Activated T-cell treated with anti-CD3 and anti-CD28 coated beads, Interleukin-2, amount 50 U/mL, for 72 hours (primary cell): Measurements from ENCODE around the gene OR2T6. TPM values are rescaled to one million over a fixed set of nuclear protein-coding genes. Genes with fewer than 3 reads are reported as not detected.
"Not testable (repeated sequence)": the region's sequence is repeated elsewhere in the genome, so short reads cannot be mapped to it uniquely, and the experiment has no call there.

Source experiments
- ATAC-seq, 2 donors: fragments of 150-1000 bp; cut with Tn5 transposase; replicated peaks in 1 of 2; 2 replicates each; pipeline ENCODE4 v1.10.0; 2021; ENCODE audit warnings: moderate library complexity in 2 of 2, mild to moderate bottlenecking in 1 of 2
- DNase-seq, 2 donors: peaks; one replicate each; pipeline ENCODE4 v3.0.0; 2021 to 2022; ENCODE audit warnings: mixed read lengths in 1 of 2
- H3K27ac Mint-ChIP-seq: one replicate; pipeline ENCODE4 v1.8.0; 2022; ENCODE audit warnings: mild to moderate bottlenecking, moderate library complexity, mixed read lengths
- H3K27me3 Mint-ChIP-seq: one replicate; pipeline ENCODE4 v1.8.0; 2022; ENCODE audit warnings: low read depth, mixed read lengths
- H3K36me3 Mint-ChIP-seq, 2 donors: one replicate each; pipeline ENCODE4 v1.8.0; 2022; ENCODE audit warnings: mixed read lengths in 2 of 2, mild to moderate bottlenecking in 1 of 2; ENCODE audit not compliant: insufficient read depth in 2 of 2
- H3K4me1 Mint-ChIP-seq: one replicate; pipeline ENCODE4 v1.8.0; 2022; ENCODE audit warnings: low read depth, mixed read lengths
- H3K4me3 Mint-ChIP-seq, 2 donors: one replicate each; pipeline ENCODE4 v1.8.0; 2022; ENCODE audit warnings: mild to moderate bottlenecking in 2 of 2, mixed read lengths in 2 of 2, moderate library complexity in 2 of 2
- H3K9me3 Mint-ChIP-seq, 2 donors: one replicate each; pipeline ENCODE4 v1.8.0; 2022; ENCODE audit warnings: mixed read lengths in 2 of 2
- total RNA-seq, 2 donors: library from RNA; stranded (reverse); gene quantifications; one replicate each; pipeline ENCODE4 v1.2.3, GENCODE V29; 2022

Gene OR2T6
- total RNA-seq, 2 donors from 2014 or later = not detected

GRCh38 chr1:248404024-248404423 lies 28.5 kb downstream of the OR2T6 start:
- peaks cover 11% of the 10 kb centered on the region for H3K4me1 Mint-ChIP-seq
- no peak overlapping the region for H3K4me3 Mint-ChIP-seq
- H3K36me3 Mint-ChIP-seq = peaks cover 0 to 2% of the 10 kb centered on the region in 2 donors
- ATAC-seq (no peak), DNase-seq (no peak)
- peaks cover 2 to 4% of the 10 kb centered on the region in 2 donors for H3K9me3 Mint-ChIP-seq
- H3K27ac Mint-ChIP-seq = no peak overlapping the region
- H3K27me3 Mint-ChIP-seq = no peaks in the 10 kb centered on the region

- H3K27me3 Mint-ChIP-seq = no peaks in the 10 kb centered on the region
- H3K4me1 Mint-ChIP-seq = peaks cover 11% of the 10 kb centered on the region
- DNase-seq (peak; percentile 5 to 15), ATAC-seq (peak; percentile 70 to 86)
- no peak overlapping the region for H3K27ac Mint-ChIP-seq
- peaks cover 2 to 3% of the 10 kb centered on the region in 2 donors for H3K36me3 Mint-ChIP-seq
- H3K4me3 Mint-ChIP-seq = no peak overlapping the region
- H3K9me3 Mint-ChIP-seq = peaks cover 5 to 10% of the 10 kb centered on the region in 2 donors
These were observed 31.5 kb downstream of the OR2T6 start for GRCh38 chr1:248406721-248407692.

DNA sequence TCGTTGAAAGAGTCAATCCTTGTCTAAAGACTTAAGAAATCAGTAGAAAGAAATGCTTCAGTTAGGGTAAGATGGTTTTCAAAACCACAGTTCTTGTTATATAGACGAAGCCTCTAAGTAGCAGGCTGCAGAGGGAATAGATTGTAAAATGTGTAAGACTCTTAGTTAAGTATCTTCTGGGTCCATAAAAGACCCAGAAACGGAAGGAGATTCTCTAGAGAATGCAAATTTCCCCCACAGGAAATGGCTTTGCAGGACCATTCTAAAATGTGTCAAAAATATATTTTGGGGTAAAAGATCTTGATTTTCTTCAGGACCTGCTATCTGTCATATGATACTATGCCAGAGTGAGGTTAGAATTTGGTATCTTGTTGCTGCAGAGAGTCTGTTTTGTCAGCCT lies 40.7 kb downstream of the OR2T6 start:
- Mint-ChIP-seq H3K27me3 (no peaks in the 10 kb centered on the region), H3K9me3 (peaks cover 3 to 6% of the 10 kb centered on the region in 2 donors)

GRCh38 chr1:248417854-248418253 lies 42.3 kb downstream of the OR2T6 start:
- DNase-seq (no peak), ATAC-seq (no peak)
- H3K36me3 Mint-ChIP-seq = peaks cover 4 to 6% of the 10 kb centered on the region in 2 donors
- H3K4me3 Mint-ChIP-seq = no peak overlapping the region
- no peaks in the 10 kb centered on the region for H3K27me3 Mint-ChIP-seq
- H3K27ac Mint-ChIP-seq = no peak overlapping the region
- H3K4me1 Mint-ChIP-seq = peaks cover 35% of the 10 kb centered on the region
- H3K9me3 Mint-ChIP-seq = peaks cover 3 to 9% of the 10 kb centered on the region in 2 donors

More for the DNA sequence above, 40.7 kb downstream of the OR2T6 start:
- Mint-ChIP-seq H3K36me3 (peaks cover 4 to 6% of the 10 kb centered on the region in 2 donors), H3K27ac (no peak overlapping the region), H3K4me3 (no peak overlapping the region), H3K4me1 (peaks cover 35% of the 10 kb centered on the region)
- no peak for ATAC-seq
- no peak for DNase-seq

DNA sequence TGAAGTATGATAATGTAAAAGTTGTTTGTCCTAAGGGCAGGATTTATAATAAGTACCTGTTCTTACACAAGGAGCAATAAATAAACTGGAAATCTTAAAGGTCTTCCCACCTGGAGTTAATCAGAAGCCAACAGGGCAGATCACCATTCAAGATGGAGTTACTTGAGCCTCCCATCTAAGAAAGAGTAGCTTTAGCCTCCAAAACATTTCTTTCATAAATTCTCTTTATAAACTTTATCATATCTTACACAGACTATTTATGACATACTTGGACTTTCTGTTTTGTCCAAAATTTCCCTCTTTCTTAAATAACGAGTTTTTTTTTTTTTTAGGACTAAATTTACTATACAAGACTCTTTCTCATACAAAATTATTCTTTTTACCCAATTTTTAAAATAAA lies 45.8 kb downstream of the OR2T6 start:
- ATAC-seq (no peak), DNase-seq (no peak)
- peaks cover 6% of the 10 kb centered on the region in 2 donors for H3K9me3 Mint-ChIP-seq
- peaks cover 22% of the 10 kb centered on the region for H3K4me1 Mint-ChIP-seq
- no peak overlapping the region for H3K27ac Mint-ChIP-seq
- H3K4me3 Mint-ChIP-seq = no peak overlapping the region
- peaks cover 4 to 6% of the 10 kb centered on the region in 2 donors for H3K36me3 Mint-ChIP-seq
- H3K27me3 Mint-ChIP-seq = no peaks in the 10 kb centered on the region

DNA sequence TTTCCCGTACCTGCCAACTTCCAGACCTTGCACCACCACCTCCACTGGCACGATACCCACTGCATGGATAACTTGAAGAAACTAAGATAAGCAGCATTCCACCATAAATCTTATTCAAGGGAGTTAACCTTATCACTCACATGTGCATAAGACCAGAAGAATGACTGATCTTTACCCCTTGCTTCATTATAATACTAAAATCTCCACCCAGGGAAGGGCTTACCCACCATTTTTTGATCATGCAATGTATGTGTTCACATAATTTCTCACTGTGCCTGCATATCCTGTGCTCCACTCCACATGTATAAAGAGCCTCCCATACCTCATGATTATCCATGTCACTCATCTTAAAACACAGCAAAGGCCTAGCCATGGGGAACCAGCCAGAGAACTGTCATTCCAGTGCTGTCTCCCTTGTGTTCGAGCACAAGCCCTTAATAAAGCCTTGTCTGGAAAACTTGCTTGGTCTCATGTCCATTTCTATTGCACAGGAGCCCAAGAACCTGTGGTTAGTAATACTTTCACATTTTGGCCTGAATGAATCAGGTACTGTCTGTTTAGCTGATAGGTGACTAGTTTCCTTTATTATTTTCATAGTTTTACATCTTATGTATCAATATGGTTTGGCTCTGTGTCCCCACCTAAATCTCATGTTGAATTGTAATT lies 52.1 kb downstream of the OR2T6 start:
- not testable (repeated sequence) for ATAC-seq, H3K27me3 Mint-ChIP-seq, H3K27ac Mint-ChIP-seq, H3K36me3 Mint-ChIP-seq, DNase-seq, H3K4me3 Mint-ChIP-seq, H3K4me1 Mint-ChIP-seq, H3K9me3 Mint-ChIP-seq

DNA sequence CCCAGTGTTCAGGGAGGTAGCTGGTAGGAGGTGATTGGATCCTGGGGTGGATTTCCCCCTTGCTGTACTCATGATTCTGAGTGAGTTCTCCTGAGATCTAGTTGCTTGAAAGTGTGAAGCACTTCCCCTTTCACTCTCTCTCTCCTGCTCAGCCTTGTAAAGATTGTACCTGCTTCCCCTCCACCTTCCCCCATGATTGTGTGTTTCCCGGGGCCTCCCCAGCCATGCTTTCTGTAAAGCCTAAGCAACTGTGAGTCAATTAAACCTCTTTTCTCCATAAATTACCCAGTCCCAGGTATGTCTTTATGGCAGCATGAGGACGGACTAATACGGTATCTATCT lies 52.6 kb downstream of the OR2T6 start:
- H3K4me1 Mint-ChIP-seq, H3K27ac Mint-ChIP-seq, DNase-seq, H3K36me3 Mint-ChIP-seq, H3K9me3 Mint-ChIP-seq, H3K4me3 Mint-ChIP-seq, H3K27me3 Mint-ChIP-seq, ATAC-seq: not testable (repeated sequence)

DNA sequence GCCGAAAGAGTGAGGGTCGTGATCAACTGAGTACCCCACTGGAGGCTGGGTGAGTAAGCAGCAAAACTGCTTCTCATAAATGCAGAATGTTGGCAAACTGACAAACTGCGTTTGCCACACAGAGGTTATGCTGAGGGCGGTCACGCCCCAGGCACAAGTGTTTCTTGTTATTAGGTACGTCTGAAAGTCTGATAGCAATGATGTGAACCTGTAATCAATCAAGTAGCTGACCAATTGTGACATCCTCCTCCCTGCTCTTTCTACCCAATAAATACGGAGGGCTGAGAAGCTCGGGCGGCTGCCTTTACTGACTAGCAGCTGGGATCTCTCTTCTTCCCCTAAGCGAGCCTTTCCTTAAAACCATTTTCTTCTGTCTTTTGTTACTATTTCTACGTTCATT lies 56.1 kb downstream of the OR2T6 start:
- not testable (repeated sequence) for DNase-seq, ATAC-seq, H3K27ac Mint-ChIP-seq, H3K36me3 Mint-ChIP-seq, H3K4me1 Mint-ChIP-seq, H3K9me3 Mint-ChIP-seq, H3K4me3 Mint-ChIP-seq, H3K27me3 Mint-ChIP-seq

DNA sequence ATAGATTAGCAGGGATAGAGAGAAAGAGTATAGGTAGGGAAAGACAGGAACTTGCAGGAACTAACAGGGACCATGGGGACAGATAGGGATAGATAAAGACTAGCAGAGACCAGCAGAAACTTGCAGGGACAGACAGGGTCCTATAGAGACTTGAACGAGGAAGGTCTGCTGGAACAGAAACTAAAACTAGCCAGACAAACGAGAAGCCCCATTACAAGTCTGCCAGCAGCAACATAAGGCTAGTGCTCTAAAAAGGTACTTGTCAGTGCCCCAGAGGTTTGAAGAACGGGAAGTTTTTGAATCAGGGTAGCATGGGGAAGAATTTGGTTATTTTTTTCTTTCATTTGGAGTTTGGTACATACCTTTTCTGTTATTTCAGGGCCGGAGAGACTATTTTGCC lies 56.7 kb downstream of the OR2T6 start:
- not testable (repeated sequence) for H3K4me1 Mint-ChIP-seq, H3K4me3 Mint-ChIP-seq, ATAC-seq, H3K36me3 Mint-ChIP-seq, H3K27me3 Mint-ChIP-seq, DNase-seq, H3K9me3 Mint-ChIP-seq, H3K27ac Mint-ChIP-seq

DNA sequence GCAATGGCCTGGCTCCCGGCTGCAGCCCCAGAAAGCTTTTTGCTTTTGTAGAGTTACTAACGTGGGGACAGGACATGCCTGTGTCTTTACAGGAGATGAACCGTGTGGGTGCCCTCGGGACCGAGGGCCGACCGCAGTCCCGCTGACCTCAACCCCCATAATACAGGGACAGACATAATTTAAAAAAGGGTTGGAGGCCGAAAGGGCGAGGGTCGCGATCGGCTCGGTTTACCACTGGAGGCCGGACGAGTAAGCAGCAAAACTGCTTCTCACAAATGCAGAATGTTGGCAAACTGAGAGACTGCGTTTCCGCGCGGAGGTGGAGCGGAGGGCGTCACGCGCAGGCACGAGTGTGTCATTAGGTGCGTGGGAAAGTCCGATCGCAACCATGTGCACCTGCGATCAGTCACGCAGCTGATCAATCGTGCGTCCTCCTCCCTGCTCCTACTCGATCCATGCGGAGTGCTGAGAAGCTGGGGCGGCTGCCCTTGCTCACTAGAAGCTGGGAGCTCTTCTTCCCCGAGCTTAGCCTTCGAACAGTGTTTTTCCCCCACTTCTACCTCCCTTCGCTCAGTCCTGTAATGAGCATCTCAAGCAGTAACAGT lies 58.4 kb downstream of the OR2T6 start:
- H3K27me3 Mint-ChIP-seq, ATAC-seq, DNase-seq, H3K9me3 Mint-ChIP-seq, H3K4me3 Mint-ChIP-seq, H3K27ac Mint-ChIP-seq, H3K36me3 Mint-ChIP-seq, H3K4me1 Mint-ChIP-seq: not testable (repeated sequence)

DNA sequence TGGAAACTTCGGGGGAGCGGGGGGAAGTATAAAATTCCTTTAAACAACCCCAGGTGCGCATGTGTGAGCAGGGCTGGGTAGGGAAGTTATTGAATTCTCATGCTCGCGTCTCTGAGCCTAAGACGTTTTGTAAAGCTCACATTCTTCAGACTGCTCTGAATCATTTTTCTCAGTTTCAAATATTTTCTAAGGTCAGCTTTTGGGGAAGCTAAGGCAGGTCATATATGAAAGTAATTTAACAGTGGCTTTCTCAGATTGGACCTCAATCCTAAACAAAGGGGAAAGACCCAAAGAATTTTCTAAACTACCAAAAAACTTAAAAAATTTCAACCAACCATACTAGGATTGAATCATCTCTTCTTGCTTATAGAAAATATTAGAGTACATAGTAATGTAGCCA lies 59.4 kb downstream of the OR2T6 start:
- not testable (repeated sequence) for DNase-seq, ATAC-seq, H3K27me3 Mint-ChIP-seq, H3K9me3 Mint-ChIP-seq, H3K4me3 Mint-ChIP-seq, H3K4me1 Mint-ChIP-seq, H3K27ac Mint-ChIP-seq, H3K36me3 Mint-ChIP-seq

- not testable (repeated sequence) for H3K4me3 Mint-ChIP-seq, H3K9me3 Mint-ChIP-seq, H3K27me3 Mint-ChIP-seq, DNase-seq, ATAC-seq, H3K36me3 Mint-ChIP-seq, H3K27ac Mint-ChIP-seq, H3K4me1 Mint-ChIP-seq
These were observed 60.8 kb downstream of the OR2T6 start for GRCh38 chr1:248436303-248436702.

DNA sequence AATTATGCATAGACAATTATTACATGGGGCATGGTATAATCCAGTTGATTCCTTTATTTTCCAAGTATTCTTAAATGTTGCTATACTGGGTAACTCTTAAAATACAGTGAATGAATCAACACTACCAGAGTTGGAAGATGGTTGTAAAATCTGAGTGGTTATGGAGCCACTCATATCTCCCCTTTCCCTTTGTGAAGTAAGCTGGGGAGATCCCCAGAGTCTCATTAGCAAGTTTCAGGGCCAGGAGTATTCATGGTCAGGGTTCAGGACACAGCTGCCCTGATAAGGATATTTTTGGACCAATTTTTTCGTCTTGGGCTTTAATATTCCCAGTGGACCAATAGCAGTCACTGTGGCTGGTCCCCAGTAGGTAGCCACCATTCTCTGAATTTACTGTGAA lies 63.1 kb downstream of the OR2T6 start:
- H3K36me3 Mint-ChIP-seq, H3K4me1 Mint-ChIP-seq, ATAC-seq, H3K27me3 Mint-ChIP-seq, H3K27ac Mint-ChIP-seq, DNase-seq, H3K4me3 Mint-ChIP-seq, H3K9me3 Mint-ChIP-seq: not testable (repeated sequence)
